Activated CD8-positive, alpha-beta memory T cell treated with anti-CD3 and anti-CD28 coated beads for 48 hours (primary cell): ENCODE measurements around the gene SNX25.
"Not testable (repeated sequence)": the region's sequence is repeated elsewhere in the genome, so short reads cannot be mapped to it uniquely, and the experiment has no call there.

Experiments used
- DNase-seq, 3 experiments: peaks; one replicate each; pipeline ENCODE4 v3.0.0-alpha.2; 2020; ENCODE audit warnings: low read depth in 2 of 3, low spot score in 2 of 3

SNX25 gene

GRCh38 chr4:185229021-185229818, 19.8 kb downstream of the SNX25 start:
- DNase-seq = no peak

- DNase-seq = no peak
Observed at GRCh38 chr4:185232370-185232769, 23.0 kb downstream of the SNX25 start.

- DNase-seq = no peak
Observed at GRCh38 chr4:185235119-185235842, 25.9 kb downstream of the SNX25 start.

- DNase-seq = no peak
Observed at GRCh38 chr4:185235843-185236503, 26.6 kb downstream of the SNX25 start.

GRCh38 chr4:185237175-185237574, 27.8 kb downstream of the SNX25 start:
- no peak for DNase-seq

GRCh38 chr4:185238215-185238681, 28.9 kb downstream of the SNX25 start:
- DNase-seq = peak in 1 of 3 experiments; percentile 30

- DNase-seq = no peak
Observed at GRCh38 chr4:185238750-185239149, 29.4 kb downstream of the SNX25 start.

- not testable (repeated sequence) for DNase-seq
Observed at GRCh38 chr4:185240486-185240885, 31.1 kb downstream of the SNX25 start.

GRCh38 chr4:185242749-185243533, 33.5 kb downstream of the SNX25 start:
- DNase-seq = no peak

GRCh38 chr4:185243879-185244278, 34.5 kb downstream of the SNX25 start:
- DNase-seq = no peak

- no peak for DNase-seq
Observed at GRCh38 chr4:185244763-185245162, 35.4 kb downstream of the SNX25 start.

GRCh38 chr4:185246453-185246852, 37.1 kb downstream of the SNX25 start:
- no peak for DNase-seq

- no peak for DNase-seq
Observed at GRCh38 chr4:185247151-185247550, 37.8 kb downstream of the SNX25 start.

- DNase-seq = no peak
Observed at GRCh38 chr4:185248393-185249039, 39.1 kb downstream of the SNX25 start.

- no peak for DNase-seq
Observed at GRCh38 chr4:185249105-185249504, 39.7 kb downstream of the SNX25 start.

- no peak for DNase-seq
Observed at GRCh38 chr4:185254434-185254833, 45.0 kb downstream of the SNX25 start.

GRCh38 chr4:185255868-185256267, 46.5 kb downstream of the SNX25 start:
- no peak for DNase-seq

GRCh38 chr4:185256446-185256845, 47.0 kb downstream of the SNX25 start:
- DNase-seq = no peak

- DNase-seq = no peak
Observed at GRCh38 chr4:185257086-185257485, 47.7 kb downstream of the SNX25 start.

GRCh38 chr4:185257694-185258093, 48.3 kb downstream of the SNX25 start:
- DNase-seq = no peak
